AG04449 (cell line): ENCODE data around the gene PCGF3.
"Not testable (repeated sequence)": the region's sequence is repeated elsewhere in the genome, so short reads cannot be mapped to it uniquely, and the experiment has no call there.

Source experiments
- CTCF ChIA-PET: fragments of 350-600 bp; formaldehyde crosslinking; extraction: SDS; loops from one replicate; lab custom pipeline; 2021; ENCODE audit warnings: antibody characterized with exemption; lab: Yijun Ruan, JAX
- POLR2A ChIA-PET: fragments of 400-600, 350-600 bp; formaldehyde crosslinking; extraction: SDS; loops from one replicate; lab custom pipeline; 2020; ENCODE audit warnings: antibody characterized with exemption, inconsistent platforms; lab: Yijun Ruan, JAX
- DNase-seq: peaks from one replicate; pipeline ENCODE4 v3.0.0-alpha.2; 2010; ENCODE audit warnings: low read depth, low spot score
- H3K4me3 ChIP-seq: 2 replicates; pipeline ENCODE4 v1.5.1; 2011; ENCODE audit warnings: low read depth, mild to moderate bottlenecking, control low read depth, low read length
- TF ChIP-seq, protein P1 (sequence below): IDR thresholded peaks from one replicate; pipeline ENCODE4 v1.5.1; 2011; ENCODE audit warnings: mild to moderate bottlenecking, moderate library complexity, low read length, control low read depth, inconsistent platforms; ENCODE audit not compliant: insufficient read depth; ENCODE audit errors: missing control alignments

Gene PCGF3

GRCh38 chr4:770022-770421, 64.4 kb downstream of the PCGF3 start:
- DNase-seq: no peak
- ChIA-PET CTCF (interaction anchor here (1.0 kb wide), 1 partner anchor 10 kb away, joined by 3 read pairs; no protein-coding TSS in a partner anchor), POLR2A (no interaction called here)

GRCh38 chr4:771464-771863, 65.8 kb downstream of the PCGF3 start:
- DNase-seq: no peak
- no peak overlapping the region for H3K4me3 ChIP-seq
- TF ChIP-seq, protein P1, sequence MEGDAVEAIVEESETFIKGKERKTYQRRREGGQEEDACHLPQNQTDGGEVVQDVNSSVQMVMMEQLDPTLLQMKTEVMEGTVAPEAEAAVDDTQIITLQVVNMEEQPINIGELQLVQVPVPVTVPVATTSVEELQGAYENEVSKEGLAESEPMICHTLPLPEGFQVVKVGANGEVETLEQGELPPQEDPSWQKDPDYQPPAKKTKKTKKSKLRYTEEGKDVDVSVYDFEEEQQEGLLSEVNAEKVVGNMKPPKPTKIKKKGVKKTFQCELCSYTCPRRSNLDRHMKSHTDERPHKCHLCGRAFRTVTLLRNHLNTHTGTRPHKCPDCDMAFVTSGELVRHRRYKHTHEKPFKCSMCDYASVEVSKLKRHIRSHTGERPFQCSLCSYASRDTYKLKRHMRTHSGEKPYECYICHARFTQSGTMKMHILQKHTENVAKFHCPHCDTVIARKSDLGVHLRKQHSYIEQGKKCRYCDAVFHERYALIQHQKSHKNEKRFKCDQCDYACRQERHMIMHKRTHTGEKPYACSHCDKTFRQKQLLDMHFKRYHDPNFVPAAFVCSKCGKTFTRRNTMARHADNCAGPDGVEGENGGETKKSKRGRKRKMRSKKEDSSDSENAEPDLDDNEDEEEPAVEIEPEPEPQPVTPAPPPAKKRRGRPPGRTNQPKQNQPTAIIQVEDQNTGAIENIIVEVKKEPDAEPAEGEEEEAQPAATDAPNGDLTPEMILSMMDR: no peak
- CTCF ChIA-PET: no interaction called here
- POLR2A ChIA-PET: interaction anchor here (1.0 kb wide), 1 partner anchor 9 kb away, joined by 3 read pairs; no protein-coding TSS in a partner anchor

More at GRCh38 chr4:770022-770421, 64.4 kb downstream of the PCGF3 start:
- no peak overlapping the region for H3K4me3 ChIP-seq
- TF ChIP-seq, protein P1: no peak

- no peak overlapping the region for H3K4me3 ChIP-seq
- POLR2A ChIA-PET: interaction anchor here (1.0 kb wide), 1 partner anchor 8 kb away, joined by 3 read pairs; no protein-coding TSS in a partner anchor
- no peak for DNase-seq
- TF ChIP-seq, protein P1: no peak
- CTCF ChIA-PET: no interaction called here
Observed at GRCh38 chr4:772118-772517, 66.5 kb downstream of the PCGF3 start.

- CTCF ChIA-PET: no interaction called here
- TF ChIP-seq, protein P1: no peak
- no peak overlapping the region for H3K4me3 ChIP-seq
- DNase-seq: no peak
- POLR2A ChIA-PET: no interaction called here
Observed at GRCh38 chr4:772776-773175, 67.1 kb downstream of the PCGF3 start.

GRCh38 chr4:773214-773613, 67.6 kb downstream of the PCGF3 start:
- DNase-seq: no peak
- TF ChIP-seq, protein P1: no peak
- CTCF ChIA-PET: no interaction called here
- POLR2A ChIA-PET: no interaction called here
- no peak overlapping the region for H3K4me3 ChIP-seq

DNA sequence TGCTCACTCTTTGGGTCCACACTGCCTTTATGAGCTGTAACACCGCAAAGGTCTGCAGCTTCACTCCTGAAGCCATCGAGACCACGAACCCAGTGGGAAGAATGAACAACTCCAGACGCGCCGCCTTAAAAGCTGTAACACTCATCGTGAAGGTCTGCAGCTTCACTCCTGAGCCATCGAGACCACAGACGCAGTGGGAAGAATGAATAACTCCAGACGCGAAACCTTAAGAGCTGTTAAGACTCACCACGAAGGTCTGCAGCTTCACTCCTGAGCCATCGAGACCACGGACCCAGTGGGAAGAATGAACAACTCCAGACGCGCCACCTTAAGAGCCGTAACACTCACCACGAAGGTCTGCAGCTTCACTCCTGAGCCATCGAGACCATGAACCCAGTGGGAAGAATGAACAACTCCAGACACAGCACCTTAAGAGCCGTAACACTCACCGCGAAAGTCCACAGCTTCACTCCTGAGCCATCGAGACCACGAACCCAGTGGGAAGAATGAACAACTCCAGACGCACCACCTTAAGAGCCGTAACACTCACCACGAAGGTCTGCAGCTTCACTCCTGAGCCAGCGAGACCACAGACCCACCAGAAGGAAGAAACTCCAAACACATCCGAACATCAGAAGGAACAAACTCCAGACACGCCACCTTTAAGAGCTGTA, 68.9 kb downstream of the PCGF3 start:
- not testable (repeated sequence) for DNase-seq, H3K4me3 ChIP-seq
- POLR2A ChIA-PET: interaction anchor here (0.7 kb wide), 1 partner anchor 8 kb away, joined by 5 read pairs; no protein-coding TSS in a partner anchor
- CTCF ChIA-PET: interaction anchor here (2.6 kb wide), 1 partner anchor 33 kb away, joined by 12 read pairs; no protein-coding TSS in a partner anchor

DNA sequence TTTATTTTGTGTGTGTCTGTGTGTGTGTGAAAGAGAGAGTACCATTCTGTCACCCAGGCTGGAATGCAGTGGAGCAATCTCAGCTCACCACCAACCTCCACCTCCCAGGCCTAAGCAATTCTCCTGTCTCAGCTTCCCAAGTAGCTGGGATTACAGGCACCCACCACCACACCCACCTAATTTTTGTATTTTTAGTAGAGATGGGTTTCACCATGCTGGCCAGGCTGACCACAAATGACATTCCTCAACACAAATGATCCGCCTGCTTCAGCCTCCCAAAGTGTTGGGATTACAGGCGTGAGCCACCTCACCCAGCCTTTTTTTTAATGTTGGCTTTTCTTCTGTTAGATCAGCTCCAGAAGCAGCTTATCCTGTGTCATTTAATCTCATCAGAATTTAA, 69.9 kb downstream of the PCGF3 start:
- CTCF ChIA-PET: interaction anchor here (2.6 kb wide), 1 partner anchor 33 kb away, joined by 12 read pairs; no protein-coding TSS in a partner anchor
- POLR2A ChIA-PET: not testable (repeated sequence)

More for the DNA sequence above, 69.9 kb downstream of the PCGF3 start:
- not testable (repeated sequence) for DNase-seq, H3K4me3 ChIP-seq
